Fibroblast of lung (primary cell): ENCODE results near the gene FOS.

Source experiments
- EZH2 ChIP-seq: IDR thresholded peaks from 2 replicates; pipeline ENCODE4 v1.5.1; 2012; ENCODE audit warnings: low read length, control low read depth, mild to moderate bottlenecking; ENCODE audit errors: missing control alignments
- TF ChIP-seq, protein P1 (sequence below), 2 donors: IDR thresholded peaks in 1 of 2; conservative IDR thresholded peaks in 1 of 2; 1 replicate in 1 of 2; 2 replicates in 1 of 2; pipeline ENCODE4 v1.5.1; 2011 to 2012; ENCODE audit warnings: low read length in 2 of 2, control low read depth in 1 of 2, inconsistent platforms in 1 of 2, low read depth in 1 of 2, mild to moderate bottlenecking in 1 of 2

DNA sequence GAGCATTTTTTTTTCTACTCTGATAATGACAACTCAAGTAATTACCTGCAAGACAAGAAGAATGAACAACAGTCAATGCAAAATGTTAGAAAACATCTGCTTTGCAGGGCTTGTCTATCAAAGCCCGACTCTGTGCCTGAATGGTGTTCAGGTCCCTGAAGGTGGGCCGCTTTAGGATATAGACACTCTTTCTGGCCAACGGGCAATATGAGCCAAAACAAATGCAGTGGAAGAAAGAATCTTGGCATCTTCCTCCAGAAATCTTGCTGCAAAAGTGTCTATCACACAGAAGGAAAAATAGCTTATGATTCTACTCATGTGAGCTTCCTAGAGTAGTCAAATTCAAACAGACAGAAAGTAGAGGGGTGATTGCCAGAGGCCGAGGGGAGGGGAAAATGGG lies 32.7 kb downstream of the FOS start:
- TF ChIP-seq, protein P1, sequence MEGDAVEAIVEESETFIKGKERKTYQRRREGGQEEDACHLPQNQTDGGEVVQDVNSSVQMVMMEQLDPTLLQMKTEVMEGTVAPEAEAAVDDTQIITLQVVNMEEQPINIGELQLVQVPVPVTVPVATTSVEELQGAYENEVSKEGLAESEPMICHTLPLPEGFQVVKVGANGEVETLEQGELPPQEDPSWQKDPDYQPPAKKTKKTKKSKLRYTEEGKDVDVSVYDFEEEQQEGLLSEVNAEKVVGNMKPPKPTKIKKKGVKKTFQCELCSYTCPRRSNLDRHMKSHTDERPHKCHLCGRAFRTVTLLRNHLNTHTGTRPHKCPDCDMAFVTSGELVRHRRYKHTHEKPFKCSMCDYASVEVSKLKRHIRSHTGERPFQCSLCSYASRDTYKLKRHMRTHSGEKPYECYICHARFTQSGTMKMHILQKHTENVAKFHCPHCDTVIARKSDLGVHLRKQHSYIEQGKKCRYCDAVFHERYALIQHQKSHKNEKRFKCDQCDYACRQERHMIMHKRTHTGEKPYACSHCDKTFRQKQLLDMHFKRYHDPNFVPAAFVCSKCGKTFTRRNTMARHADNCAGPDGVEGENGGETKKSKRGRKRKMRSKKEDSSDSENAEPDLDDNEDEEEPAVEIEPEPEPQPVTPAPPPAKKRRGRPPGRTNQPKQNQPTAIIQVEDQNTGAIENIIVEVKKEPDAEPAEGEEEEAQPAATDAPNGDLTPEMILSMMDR (conservative IDR thresholded peaks at IDR 0.05 in 1 of 2, IDR thresholded peaks at IDR 0.05 in 1 of 2; ENCODE audit: low read depth in 1 of 2, low read length in 2 of 2): no peak
- TF ChIP-seq EZH2: no peak
